ENCODE results near the gene CHD5. TPM values are rescaled to one million over a fixed set of nuclear protein-coding genes. Genes with fewer than 3 reads are reported as not detected.

The CHD5 gene
- total RNA-seq, 4 donors from 2014 or later = 0.19 to 0.24 (median 0.19) TPM; not detected in 1

DNA sequence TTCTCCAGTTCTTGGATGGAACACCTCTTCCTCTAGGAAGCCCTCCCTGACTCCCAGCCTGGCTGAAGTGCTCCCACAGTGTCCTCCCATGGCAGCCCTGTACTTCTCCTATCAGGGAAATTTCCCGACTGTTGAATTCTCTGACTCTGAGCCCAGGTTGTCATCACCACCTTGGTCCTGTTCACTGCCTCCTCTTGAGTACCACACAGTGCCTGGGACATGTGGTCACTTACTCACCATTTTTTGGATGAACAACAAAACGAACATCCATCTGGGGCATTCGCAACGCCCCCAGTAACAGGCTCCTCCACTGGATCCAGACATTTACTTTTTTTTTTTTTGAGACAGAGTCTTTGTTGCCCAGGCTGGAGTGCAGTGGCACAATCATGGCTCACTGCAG lies 37.4 kb downstream of the CHD5 start:
- DNase-seq (ENCODE audit: low spot score) = no peak
- ATAC-seq (ENCODE audit: low FRiP score) = no peak
- no peak for TF ChIP-seq CTCF (IDR thresholded peaks at IDR 0.05)

GRCh38 chr1:6142036-6142621 lies 38.0 kb downstream of the CHD5 start:
- no peak for ATAC-seq (ENCODE audit: low FRiP score)

DNA sequence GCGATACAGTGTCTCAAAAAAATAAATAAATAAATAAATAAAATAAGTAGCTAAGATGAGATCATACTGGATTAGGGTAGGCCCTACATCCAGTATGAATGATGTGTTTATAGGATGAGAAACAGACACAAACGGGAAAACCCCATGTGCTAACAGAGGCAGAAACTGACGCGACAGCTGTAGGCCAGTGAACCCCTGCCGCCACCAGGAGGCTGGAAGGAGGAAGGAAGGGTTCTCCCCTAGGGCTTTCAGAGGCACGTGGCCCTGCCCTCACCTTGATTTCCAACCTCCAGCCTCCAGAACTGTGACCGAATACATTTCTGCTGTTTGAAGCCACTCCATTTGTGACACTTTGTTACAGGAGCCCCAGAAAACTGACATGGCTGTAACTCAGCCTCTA lies 38.5 kb downstream of the CHD5 start:
- DNase-seq (ENCODE audit: low spot score) (no peak), ATAC-seq (ENCODE audit: low FRiP score) (no peak)
- TF ChIP-seq CTCF (IDR thresholded peaks at IDR 0.05) = no peak

More at GRCh38 chr1:6142036-6142621, 38.0 kb downstream of the CHD5 start:
- no peak for DNase-seq (ENCODE audit: low spot score)
- TF ChIP-seq CTCF (IDR thresholded peaks at IDR 0.05) = no peak

GRCh38 chr1:6140413-6140812 lies 39.7 kb downstream of the CHD5 start:
- ATAC-seq (ENCODE audit: low FRiP score) (no peak), DNase-seq (ENCODE audit: low spot score) (no peak)
- TF ChIP-seq CTCF (IDR thresholded peaks at IDR 0.05) = no peak

DNA sequence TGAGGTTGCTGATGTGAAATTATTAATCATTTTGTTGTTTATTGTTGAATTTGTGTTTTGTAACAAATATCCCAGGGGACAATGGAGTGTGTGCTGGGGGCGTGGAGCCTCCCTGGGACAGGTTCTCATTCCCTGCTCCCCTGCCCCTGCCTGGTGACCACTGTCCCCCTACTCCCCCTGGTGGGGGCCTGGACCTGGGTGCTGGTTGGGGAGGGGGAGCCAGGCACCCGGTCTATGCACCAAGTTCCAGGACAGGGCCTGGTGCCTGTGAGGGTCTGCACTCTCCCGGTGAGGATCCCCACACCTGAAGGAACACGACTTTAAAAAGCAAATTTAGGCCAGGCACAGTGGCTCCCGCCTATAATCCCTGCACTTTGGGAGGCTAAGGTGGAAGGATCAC lies 42.4 kb downstream of the CHD5 start:
- no peak for TF ChIP-seq CTCF (IDR thresholded peaks at IDR 0.05)
- DNase-seq (ENCODE audit: low spot score) (no peak), ATAC-seq (ENCODE audit: low FRiP score) (no peak)

GRCh38 chr1:6136516-6137220 lies 43.5 kb downstream of the CHD5 start:
- TF ChIP-seq CTCF (IDR thresholded peaks at IDR 0.05) = no peak
- DNase-seq (ENCODE audit: low spot score) = no peak
- no peak for ATAC-seq (ENCODE audit: low FRiP score)
